Omental fat pad (tissue), 4 donors: ENCODE results near the gene NMNAT2. TPM values are rescaled to one million over a fixed set of nuclear protein-coding genes. Genes with fewer than 3 reads are reported as not detected.

Experiments
- ATAC-seq: fragments of 150-250 bp; one replicate; pipeline ENCODE4 v1.9.1; 2016; ENCODE audit warnings: mild to moderate bottlenecking, moderate library complexity; ENCODE audit not compliant: low FRiP score
- DNase-seq: peaks from one replicate; pipeline ENCODE4 v3.0.0-alpha.2; 2019; ENCODE audit warnings: low spot score
- CTCF ChIP-seq, 3 donors: fragments of 450-650 bp; IDR thresholded peaks; one replicate each; pipeline ENCODE4 v1.5.1; 2016 to 2017; ENCODE audit warnings: antibody characterized with exemption in 3 of 3, mild to moderate bottlenecking in 3 of 3, moderate library complexity in 2 of 3
- total RNA-seq, 4 donors: library from RNA; depleted of rRNA; stranded (reverse); fragments of >200 nt; gene quantifications; one replicate each; pipeline ENCODE4 v1.1.0, GENCODE V29; 2016

The NMNAT2 gene
- total RNA-seq, 4 donors from 2014 or later, result 0.84 to 11.3 (median 5.2) TPM

- DNase-seq, result no peak
- no peak for TF ChIP-seq CTCF (IDR thresholded peaks at IDR 0.05)
- no peak for ATAC-seq
These were observed 38.6 kb upstream of the NMNAT2 start for GRCh38 chr1:183456826-183457225.

DNA sequence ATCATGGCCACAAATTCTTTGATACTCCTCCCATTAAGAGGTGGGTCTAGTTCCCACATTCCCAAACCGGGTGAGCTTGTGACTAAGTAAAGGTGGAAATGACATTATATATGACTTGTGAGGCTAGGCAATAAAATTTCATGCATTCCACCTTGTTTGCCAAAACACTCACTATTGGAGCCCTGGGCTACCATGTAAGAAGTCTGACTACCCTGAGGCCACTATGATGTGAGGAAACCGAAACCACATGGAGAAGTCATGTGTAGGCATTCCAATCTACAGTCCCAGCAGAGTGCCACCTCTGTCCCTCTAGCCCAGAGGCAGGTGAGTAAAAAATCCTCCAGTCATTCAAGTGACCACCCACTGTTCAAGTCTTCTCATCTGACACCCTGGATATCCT lies 36.2 kb upstream of the NMNAT2 start:
- no peak for DNase-seq
- no peak for ATAC-seq
- TF ChIP-seq CTCF (IDR thresholded peaks at IDR 0.05), result no peak

- no peak for ATAC-seq
- no peak for DNase-seq
- no peak for TF ChIP-seq CTCF (IDR thresholded peaks at IDR 0.05)
These were observed 31.9 kb upstream of the NMNAT2 start for GRCh38 chr1:183450093-183450492.

GRCh38 chr1:183449223-183449770 lies 31.1 kb upstream of the NMNAT2 start:
- DNase-seq, result no peak
- TF ChIP-seq CTCF (IDR thresholded peaks at IDR 0.05), result no peak
- ATAC-seq, result no peak

DNA sequence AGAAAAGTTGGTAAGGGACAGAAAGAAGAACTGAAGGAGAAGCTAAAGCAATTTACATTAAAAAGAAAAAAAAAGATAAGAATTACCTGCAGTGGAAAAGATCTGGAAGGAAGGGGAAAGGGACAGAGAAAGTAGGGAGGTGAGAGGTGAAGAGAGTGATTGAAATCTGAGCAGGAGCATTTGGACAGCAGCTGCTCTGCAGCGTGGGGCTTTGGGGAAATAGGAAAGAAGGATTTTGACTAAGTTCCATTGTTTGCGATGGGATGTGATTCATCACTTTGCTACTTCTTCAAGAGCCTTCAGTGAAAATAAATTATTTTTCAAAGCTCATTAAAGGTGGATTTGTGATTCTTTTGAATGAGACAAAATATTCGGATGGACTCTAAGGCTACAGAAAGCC lies 26.1 kb upstream of the NMNAT2 start:
- TF ChIP-seq CTCF (IDR thresholded peaks at IDR 0.05), result no peak
- ATAC-seq, result no peak
- DNase-seq, result no peak

GRCh38 chr1:183443466-183443865 lies 25.3 kb upstream of the NMNAT2 start:
- DNase-seq (no peak), ATAC-seq (no peak)
- TF ChIP-seq CTCF (IDR thresholded peaks at IDR 0.05), result no peak

DNA sequence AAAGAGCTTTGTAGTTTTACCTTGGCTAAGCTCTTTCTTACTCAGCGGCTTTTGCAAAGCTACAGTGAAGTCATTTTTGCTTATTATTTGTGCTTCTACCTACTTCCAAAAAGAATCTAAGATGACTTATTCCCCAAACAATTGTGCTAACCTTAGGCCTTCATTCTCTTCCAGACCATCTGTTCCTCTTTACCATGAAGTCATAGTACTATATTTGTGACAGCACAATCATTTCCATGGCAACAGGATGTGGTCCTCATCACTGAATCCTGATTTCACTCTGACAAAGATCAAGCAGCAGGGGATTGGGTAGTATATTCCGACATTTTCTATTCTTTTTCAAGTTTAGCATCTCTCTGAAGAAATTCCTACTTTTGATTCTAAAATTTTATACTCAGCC lies 24.8 kb upstream of the NMNAT2 start:
- DNase-seq (no peak), ATAC-seq (no peak)
- TF ChIP-seq CTCF (IDR thresholded peaks at IDR 0.05), result no peak
